Activated T-cell treated with anti-CD3 and anti-CD28 coated beads, Interleukin-2, amount 50 U/mL, for 4 hours (primary cell): ENCODE data around the gene RDH11. TPM values are rescaled to one million over a fixed set of nuclear protein-coding genes. Genes with fewer than 3 reads are reported as not detected.

Source experiments
- ATAC-seq, 2 donors: fragments of 200-7000 bp; cut with Tn5 transposase; one replicate each; pipeline ENCODE4 v1.10.0; 2021
- DNase-seq: peaks from one replicate; pipeline ENCODE4 v3.0.0-alpha.2; 2020
- H3K27me3 Mint-ChIP-seq: one replicate; pipeline ENCODE4 v1.8.0; 2021; ENCODE audit warnings: low read depth, mixed read lengths
- H3K36me3 Mint-ChIP-seq: one replicate; pipeline ENCODE4 v1.8.0; 2022; ENCODE audit warnings: mixed read lengths; ENCODE audit not compliant: insufficient read depth
- H3K4me1 Mint-ChIP-seq: one replicate; pipeline ENCODE4 v1.8.0; 2021; ENCODE audit warnings: low read depth, mixed read lengths
- H3K4me3 Mint-ChIP-seq: one replicate; pipeline ENCODE4 v1.8.0; 2021; ENCODE audit warnings: mild to moderate bottlenecking, moderate library complexity, mixed read lengths
- H3K9me3 Mint-ChIP-seq: one replicate; pipeline ENCODE4 v1.8.0; 2021; ENCODE audit warnings: mixed read lengths
- total RNA-seq, 3 donors: library from RNA; stranded (reverse); gene quantifications; one replicate each; pipeline ENCODE4 v1.2.1, GENCODE V29; 2021

The RDH11 gene, protein sequence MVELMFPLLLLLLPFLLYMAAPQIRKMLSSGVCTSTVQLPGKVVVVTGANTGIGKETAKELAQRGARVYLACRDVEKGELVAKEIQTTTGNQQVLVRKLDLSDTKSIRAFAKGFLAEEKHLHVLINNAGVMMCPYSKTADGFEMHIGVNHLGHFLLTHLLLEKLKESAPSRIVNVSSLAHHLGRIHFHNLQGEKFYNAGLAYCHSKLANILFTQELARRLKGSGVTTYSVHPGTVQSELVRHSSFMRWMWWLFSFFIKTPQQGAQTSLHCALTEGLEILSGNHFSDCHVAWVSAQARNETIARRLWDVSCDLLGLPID
- total RNA-seq = 10 to 100 TPM; 37.9 to 43.3 (median 42.5) TPM

GRCh38 chr14:67695394-67695949 lies at the start of gene RDH11:
RDH11 (minus strand) TSS chr14:67695764; CDS start chr14:67695703, 61 bp downstream.
- Mint-ChIP-seq H3K36me3 (peaks cover 16% of the 10 kb centered on the region), H3K4me3 (peak within 1 kb of the TSS; percentile 97), H3K4me1 (peaks cover 26% of the 10 kb centered on the region), H3K9me3 (no peaks in the 10 kb centered on the region), H3K27me3 (no peaks in the 10 kb centered on the region)
- peak; percentile 75 for DNase-seq
- ATAC-seq = peak; percentile 88 to 89

- Mint-ChIP-seq H3K9me3 (no peaks in the 10 kb centered on the region), H3K27me3 (no peaks in the 10 kb centered on the region), H3K4me1 (peaks cover 3% of the 10 kb centered on the region), H3K36me3 (peaks cover 22% of the 10 kb centered on the region), H3K4me3 (no peak overlapping the region)
- DNase-seq = no peak
- ATAC-seq = no peak
Observed at GRCh38 chr14:67744046-67744445, 48.5 kb upstream of the RDH11 start.

GRCh38 chr14:67738740-67739504 lies 43.4 kb upstream of the RDH11 start:
- Mint-ChIP-seq H3K4me1 (peaks cover 2% of the 10 kb centered on the region), H3K9me3 (no peaks in the 10 kb centered on the region), H3K36me3 (peaks cover 1% of the 10 kb centered on the region), H3K27me3 (no peaks in the 10 kb centered on the region), H3K4me3 (no peak overlapping the region)
- ATAC-seq (peak in 1 of 2 donors; percentile 61), DNase-seq (peak; percentile 12)

DNA sequence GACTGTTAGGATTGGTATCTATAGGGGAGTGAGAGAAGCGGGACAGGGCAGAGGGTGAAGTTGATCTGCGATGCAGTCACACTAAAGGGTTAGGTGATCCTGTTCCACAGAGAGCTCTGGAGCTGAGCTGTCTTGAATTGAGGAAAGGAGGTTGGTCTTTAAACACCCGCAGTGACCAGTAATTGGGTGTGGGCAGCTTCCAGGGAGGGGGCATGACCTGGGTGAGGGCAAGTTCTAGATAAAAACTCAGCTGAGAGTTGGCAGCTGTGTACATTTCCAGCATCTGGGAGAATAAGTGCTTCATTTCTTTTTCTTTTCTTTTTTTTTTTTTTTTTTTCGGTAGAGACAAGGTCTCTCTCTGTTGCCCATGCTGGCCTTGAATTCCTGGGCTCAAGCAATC lies 41.2 kb upstream of the RDH11 start:
- Mint-ChIP-seq H3K27me3 (no peaks in the 10 kb centered on the region), H3K4me1 (peaks cover 2% of the 10 kb centered on the region), H3K9me3 (no peaks in the 10 kb centered on the region), H3K4me3 (no peak overlapping the region), H3K36me3 (peaks cover 1% of the 10 kb centered on the region)
- no peak for DNase-seq
- ATAC-seq = no peak

GRCh38 chr14:67735336-67736147 lies 40.0 kb upstream of the RDH11 start:
- H3K36me3 Mint-ChIP-seq = peaks cover 1% of the 10 kb centered on the region
- no peak for DNase-seq
- no peaks in the 10 kb centered on the region for H3K9me3 Mint-ChIP-seq
- peaks cover 2% of the 10 kb centered on the region for H3K4me1 Mint-ChIP-seq
- no peaks in the 10 kb centered on the region for H3K27me3 Mint-ChIP-seq
- no peak for ATAC-seq
- H3K4me3 Mint-ChIP-seq = no peak overlapping the region

DNA sequence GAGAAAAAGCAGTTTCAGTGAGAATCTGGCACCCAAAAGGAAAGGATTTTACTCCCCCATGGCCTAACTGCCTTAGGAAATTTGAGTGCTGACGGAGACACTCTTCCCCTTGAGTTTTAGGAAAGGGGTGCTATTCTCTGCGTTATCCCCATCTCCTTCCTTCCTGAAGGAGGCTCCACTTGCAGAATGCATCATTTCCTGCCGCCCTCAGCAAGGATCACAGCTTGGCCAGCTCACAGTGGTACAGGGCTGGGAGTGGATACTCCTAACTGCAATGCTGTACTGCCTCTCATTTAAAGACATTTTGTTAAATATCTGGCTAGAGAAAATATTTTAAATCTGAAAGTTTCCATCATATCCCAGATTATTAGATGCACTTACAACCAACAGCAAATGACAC lies 39.1 kb upstream of the RDH11 start:
- ATAC-seq = no peak
- Mint-ChIP-seq H3K4me3 (no peak overlapping the region), H3K27me3 (no peaks in the 10 kb centered on the region), H3K9me3 (no peaks in the 10 kb centered on the region), H3K36me3 (peaks cover 1% of the 10 kb centered on the region), H3K4me1 (peaks cover 2% of the 10 kb centered on the region)
- DNase-seq = no peak

DNA sequence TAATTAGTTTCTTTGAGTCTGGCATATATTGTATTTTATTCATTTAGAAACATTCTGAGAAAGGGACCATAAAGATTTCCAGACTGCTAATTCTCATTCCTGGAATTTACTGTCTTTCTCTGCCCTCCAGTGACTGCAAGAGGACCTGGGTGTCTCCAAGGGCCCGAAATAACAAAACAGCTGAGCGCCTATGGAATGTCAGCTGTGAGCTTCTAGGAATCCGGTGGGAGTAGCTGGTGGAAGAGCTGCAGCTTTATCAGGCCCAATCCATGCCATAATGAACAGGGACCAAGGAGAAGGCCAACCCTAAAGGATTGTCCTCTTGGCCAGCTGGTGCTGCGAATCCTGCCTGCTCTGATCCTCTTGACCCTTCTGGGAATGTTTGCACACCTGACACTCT lies 38.1 kb upstream of the RDH11 start:
- H3K36me3 Mint-ChIP-seq = peaks cover 1% of the 10 kb centered on the region
- DNase-seq (no peak), ATAC-seq (no peak)
- no peaks in the 10 kb centered on the region for H3K9me3 Mint-ChIP-seq
- H3K4me1 Mint-ChIP-seq = no peaks in the 10 kb centered on the region
- no peak overlapping the region for H3K4me3 Mint-ChIP-seq
- no peaks in the 10 kb centered on the region for H3K27me3 Mint-ChIP-seq

DNA sequence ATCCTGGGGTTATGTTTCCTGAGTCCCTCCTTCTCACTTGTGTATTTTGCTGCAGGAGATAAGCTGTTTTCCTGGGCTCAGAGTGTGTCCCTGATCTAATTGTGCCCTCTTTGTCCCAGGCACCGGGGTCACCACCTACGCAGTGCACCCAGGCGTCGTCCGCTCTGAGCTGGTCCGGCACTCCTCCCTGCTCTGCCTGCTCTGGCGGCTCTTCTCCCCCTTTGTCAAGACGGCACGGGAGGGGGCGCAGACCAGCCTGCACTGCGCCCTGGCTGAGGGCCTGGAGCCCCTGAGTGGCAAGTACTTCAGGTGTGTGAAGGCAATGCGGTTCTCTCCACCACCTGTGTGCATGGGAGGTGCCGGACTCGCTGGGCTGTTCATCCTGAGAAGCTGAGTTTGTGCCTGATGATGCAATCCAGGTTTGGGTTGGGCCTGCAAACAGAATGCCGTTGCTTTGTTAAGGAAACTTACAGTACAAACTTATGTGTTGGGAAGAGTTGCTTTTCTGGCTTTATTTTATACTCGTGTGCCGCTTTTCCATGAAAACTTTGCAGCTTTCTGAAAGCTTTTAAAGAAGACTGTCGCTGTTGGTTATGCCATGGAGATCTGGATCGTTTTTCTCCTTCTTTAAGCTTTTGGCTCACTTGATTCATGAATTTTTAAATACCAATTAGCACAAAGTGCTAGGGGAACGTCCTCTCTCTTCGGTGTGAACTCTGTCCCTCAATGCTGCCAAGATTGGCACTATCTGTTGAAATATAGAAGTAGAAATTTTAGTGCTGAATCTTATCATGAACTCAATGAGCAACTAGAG lies 33.7 kb upstream of the RDH11 start:
- H3K9me3 Mint-ChIP-seq = no peaks in the 10 kb centered on the region
- DNase-seq (no peak), ATAC-seq (no peak)
- no peaks in the 10 kb centered on the region for H3K4me1 Mint-ChIP-seq
- no peaks in the 10 kb centered on the region for H3K36me3 Mint-ChIP-seq
- H3K27me3 Mint-ChIP-seq = peaks cover 14% of the 10 kb centered on the region
- H3K4me3 Mint-ChIP-seq = no peak overlapping the region

DNA sequence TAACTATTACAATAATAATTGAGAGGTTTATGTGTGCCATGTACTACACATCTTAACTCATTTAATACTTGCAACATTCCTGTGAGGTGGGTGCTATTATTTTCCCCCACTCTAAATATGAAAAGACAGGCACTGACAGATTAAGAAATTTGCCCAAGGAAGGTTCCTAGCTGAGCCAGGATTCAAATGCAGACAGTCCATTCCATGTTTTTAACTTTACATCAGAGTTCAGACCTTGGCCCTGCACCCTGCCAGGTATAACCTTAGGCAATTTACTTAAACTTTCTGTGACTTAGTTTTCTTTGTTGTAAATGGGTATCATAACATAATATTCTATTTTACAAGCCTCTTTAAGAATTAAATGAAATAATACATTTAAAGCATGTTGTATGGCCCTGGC lies 32.7 kb upstream of the RDH11 start:
- H3K4me1 Mint-ChIP-seq = no peaks in the 10 kb centered on the region
- no peak for DNase-seq
- ATAC-seq = no peak

DNA sequence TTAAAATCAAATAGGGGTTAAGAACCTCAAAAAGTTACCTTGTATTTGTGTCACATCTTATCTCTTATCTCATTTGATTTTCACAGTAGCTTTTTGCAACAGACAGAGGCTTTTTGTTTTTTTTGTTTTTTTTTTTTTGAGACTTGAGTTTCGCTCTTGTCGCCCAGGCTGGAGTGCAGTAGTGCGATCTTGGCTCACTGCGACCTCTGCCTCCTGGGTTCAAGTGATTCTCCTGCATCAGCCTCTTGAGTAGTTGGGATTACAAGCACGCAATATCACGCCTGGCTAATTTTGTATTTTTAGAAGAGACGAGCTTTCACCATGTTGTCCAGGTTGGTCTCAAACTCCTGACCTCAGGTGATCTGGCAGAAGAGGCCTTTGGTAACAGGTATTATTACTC lies 31.8 kb upstream of the RDH11 start:
- peaks cover 27% of the 10 kb centered on the region for H3K27me3 Mint-ChIP-seq
- ATAC-seq (no peak), DNase-seq (no peak)
- no peaks in the 10 kb centered on the region for H3K9me3 Mint-ChIP-seq
- H3K4me1 Mint-ChIP-seq = peaks cover 3% of the 10 kb centered on the region
- H3K36me3 Mint-ChIP-seq = no peaks in the 10 kb centered on the region
- H3K4me3 Mint-ChIP-seq = no peak overlapping the region

More for the DNA sequence above, 32.7 kb upstream of the RDH11 start:
- Mint-ChIP-seq H3K36me3 (no peaks in the 10 kb centered on the region), H3K9me3 (no peaks in the 10 kb centered on the region), H3K27me3 (peaks cover 18% of the 10 kb centered on the region), H3K4me3 (no peak overlapping the region)

DNA sequence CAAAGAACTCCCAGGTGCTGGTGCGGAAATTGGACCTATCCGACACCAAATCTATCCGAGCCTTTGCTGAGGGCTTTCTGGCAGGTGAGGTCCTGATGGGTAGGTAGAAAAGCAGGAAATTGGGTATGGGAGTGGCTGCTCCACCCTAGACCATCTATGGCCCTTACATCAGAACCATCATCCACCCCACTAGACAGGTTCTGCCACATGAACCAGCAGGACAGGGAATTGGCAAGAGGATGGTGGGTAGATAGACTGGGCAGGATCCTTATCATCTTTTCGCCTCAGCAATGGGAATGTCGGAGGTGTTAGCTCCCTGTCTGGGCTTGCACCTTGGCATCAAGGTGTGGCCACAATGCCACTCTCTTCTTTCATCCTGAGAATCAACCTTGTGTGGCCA lies 29.6 kb upstream of the RDH11 start:
- DNase-seq (no peak), ATAC-seq (no peak)
- H3K9me3 Mint-ChIP-seq = no peaks in the 10 kb centered on the region
- H3K36me3 Mint-ChIP-seq = no peaks in the 10 kb centered on the region
- peaks cover 41% of the 10 kb centered on the region for H3K27me3 Mint-ChIP-seq
- H3K4me3 Mint-ChIP-seq = no peak overlapping the region
- peaks cover 4% of the 10 kb centered on the region for H3K4me1 Mint-ChIP-seq

DNA sequence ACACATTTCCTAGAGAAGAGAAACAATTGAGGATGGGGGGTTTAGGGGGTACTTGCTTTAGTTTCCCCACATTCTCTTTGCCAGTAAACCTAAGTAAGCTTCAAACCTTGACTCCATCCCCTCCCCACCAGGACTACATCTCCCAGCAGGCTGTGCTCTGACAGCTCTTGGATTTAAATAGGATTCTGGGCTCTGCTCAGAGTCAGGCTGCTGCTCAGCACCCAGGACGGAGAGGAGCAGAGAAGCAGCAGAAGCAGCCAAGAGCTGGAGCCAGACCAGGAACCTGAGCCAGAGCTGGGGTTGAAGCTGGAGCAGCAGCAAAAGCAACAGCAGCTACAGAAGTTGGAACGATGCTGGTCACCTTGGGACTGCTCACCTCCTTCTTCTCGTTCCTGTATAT lies 26.7 kb upstream of the RDH11 start:
- peaks cover 4% of the 10 kb centered on the region for H3K4me1 Mint-ChIP-seq
- H3K9me3 Mint-ChIP-seq = no peaks in the 10 kb centered on the region
- no peaks in the 10 kb centered on the region for H3K36me3 Mint-ChIP-seq
- DNase-seq (no peak), ATAC-seq (peak; percentile 30 to 35)
- peaks cover 41% of the 10 kb centered on the region for H3K27me3 Mint-ChIP-seq
- no peak overlapping the region for H3K4me3 Mint-ChIP-seq

- peaks cover 4% of the 10 kb centered on the region for H3K4me1 Mint-ChIP-seq
- H3K4me3 Mint-ChIP-seq = no peak overlapping the region
- ATAC-seq (no peak), DNase-seq (no peak)
- no peaks in the 10 kb centered on the region for H3K9me3 Mint-ChIP-seq
- peaks cover 41% of the 10 kb centered on the region for H3K27me3 Mint-ChIP-seq
- no peaks in the 10 kb centered on the region for H3K36me3 Mint-ChIP-seq
Observed at GRCh38 chr14:67721875-67722274, 26.3 kb upstream of the RDH11 start.
